GM19099 (cell line): Measurements from ENCODE around the gene DENND4B.

Experiments used
- POLR2A ChIP-seq: IDR thresholded peaks from 3 replicates; pipeline ENCODE4 v1.6.1; 2011; ENCODE audit warnings: low read depth; ENCODE audit not compliant: insufficient read length; ENCODE audit errors: extremely low read depth

DENND4B gene

GRCh38 chr1:153899509-153899908 is 47.0 kb downstream of the DENND4B start:
- no peak for TF ChIP-seq POLR2A

- no peak for TF ChIP-seq POLR2A
Measured at GRCh38 chr1:153888533-153888932, 58.0 kb downstream of the DENND4B start.

DNA sequence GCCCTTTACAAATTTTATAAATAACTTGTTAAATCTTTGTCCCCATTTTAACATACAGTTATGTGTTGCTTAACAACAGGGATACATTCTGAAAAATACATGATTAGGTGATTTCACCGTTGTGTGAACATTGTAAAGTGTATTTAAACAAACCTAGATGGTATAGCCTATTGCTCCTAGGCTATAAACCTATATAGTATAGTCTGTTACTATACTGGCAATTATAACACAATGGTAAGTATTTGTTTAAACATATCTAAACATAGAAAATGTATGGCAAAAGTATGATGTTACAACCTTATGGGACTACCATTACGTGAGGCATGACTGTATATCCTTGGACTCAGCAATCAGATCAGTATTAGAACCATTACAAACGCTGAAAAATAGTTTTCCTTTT is 60.4 kb downstream of the DENND4B start:
- TF ChIP-seq POLR2A, result no peak

GRCh38 chr1:153883223-153883622 is 63.3 kb downstream of the DENND4B start:
- TF ChIP-seq POLR2A, result no peak

- no peak for TF ChIP-seq POLR2A
Measured at GRCh38 chr1:153882296-153882912, 64.1 kb downstream of the DENND4B start.

GRCh38 chr1:153881751-153882150 is 64.8 kb downstream of the DENND4B start:
- no peak for TF ChIP-seq POLR2A

DNA sequence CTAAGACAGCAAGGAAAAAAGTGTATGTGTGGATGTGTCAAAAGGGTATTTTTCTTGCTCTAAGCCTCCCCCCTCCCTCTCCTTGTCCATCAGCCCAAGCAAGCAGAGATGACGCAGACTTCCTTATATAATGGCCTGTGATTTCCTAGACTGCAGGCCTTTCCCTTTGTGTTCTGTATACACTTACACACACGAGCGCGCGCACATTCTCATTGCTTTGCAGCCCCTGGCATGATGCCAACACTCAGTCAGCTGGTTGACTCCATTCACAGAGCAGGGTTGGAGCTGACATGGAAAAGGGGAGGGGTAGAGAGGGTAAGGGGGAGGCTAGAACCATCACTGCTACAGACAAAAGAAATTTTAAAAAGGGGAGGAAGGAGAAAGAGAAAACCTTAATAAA is 65.6 kb downstream of the DENND4B start:
- TF ChIP-seq POLR2A, result no peak

DNA sequence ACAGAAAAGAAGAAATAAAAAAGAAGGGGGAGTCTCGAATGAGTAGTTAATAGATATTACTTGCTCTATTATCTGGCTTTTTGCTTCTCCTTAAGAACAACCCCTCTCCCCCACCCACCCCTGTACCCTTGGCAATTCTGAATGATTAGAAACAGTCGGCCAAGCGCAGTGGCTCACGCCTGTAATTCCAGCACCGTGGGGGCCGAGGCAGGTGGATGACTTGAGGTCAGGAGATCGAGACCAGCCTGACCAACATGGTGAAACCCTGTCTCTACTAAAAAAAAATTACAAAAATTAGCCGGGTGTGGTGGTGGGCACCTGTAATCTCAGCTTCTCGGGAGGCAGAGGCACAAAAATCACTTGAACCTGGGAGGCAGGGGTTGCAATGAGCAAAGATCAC is 66.5 kb downstream of the DENND4B start:
- no peak for TF ChIP-seq POLR2A
